Sciatic nerve (tissue), 2 donors: ENCODE measurements around the gene KDM3B. TPM values are rescaled to one million over a fixed set of nuclear protein-coding genes. Genes with fewer than 3 reads are reported as not detected.
"Not testable (repeated sequence)": the region's sequence is repeated elsewhere in the genome, so short reads cannot be mapped to it uniquely, and the experiment has no call there.

Experiments
- ATAC-seq: fragments of 200-7000 bp; cut with Tn5 transposase; one replicate; pipeline ENCODE4 v1.9.1; 2020; ENCODE audit warnings: mild to moderate bottlenecking, moderate library complexity
- DNase-seq: peaks from one replicate; pipeline ENCODE4 v3.0.0-alpha.2; 2020; ENCODE audit warnings: low spot score
- intact Hi-C: fragments of 100-400 bp; cut with DNase I; formaldehyde crosslinking; loops from one replicate; pipeline ENCODE4 v1.14.2; 2022
- total RNA-seq: library from RNA; stranded (reverse); fragmentation: NEBNext Ultra II Directional; extraction: Animal tissue kit (Norgen Biotek cat#: 25700); gene quantifications from one replicate; pipeline ENCODE4 v1.2.1, GENCODE V29; 2021
- donor health status: DM: no; HTN: no; CAD: no.
- donor health status: DM: no; HTN: no; CAD: no.

KDM3B gene
- total RNA-seq = 73.7 TPM

GRCh38 chr5:138352071-138352721, at the start of gene KDM3B:
TSS of gene KDM3B (plus strand) at chr5:138352685. CDS start at chr5:138352796, 111 bp downstream.
- peak; percentile 86 for DNase-seq
- intact Hi-C loops = no loop called here
- peak; percentile 80 for ATAC-seq

DNA sequence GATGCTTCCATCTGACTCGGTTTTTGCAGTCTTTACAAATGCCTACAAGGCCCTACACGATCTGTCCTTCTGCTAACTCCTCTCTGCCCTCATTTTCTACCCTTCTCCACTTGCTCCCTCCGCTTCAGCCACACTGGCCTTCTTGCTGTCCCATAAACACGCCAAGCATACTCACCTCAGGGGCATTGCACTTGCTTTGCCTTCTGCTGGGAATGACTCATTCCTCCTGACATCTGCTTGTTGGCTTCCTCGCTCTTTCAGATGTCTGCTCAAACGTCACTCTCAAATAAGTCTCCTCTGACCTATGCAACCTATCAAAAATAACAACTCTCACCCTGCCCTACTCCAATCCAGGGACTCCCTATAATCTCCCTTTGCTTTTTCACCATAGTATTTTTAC, 49.1 kb upstream of the KDM3B start:
- intact Hi-C loops = no loop called here
- ATAC-seq = no peak
- DNase-seq = no peak

DNA sequence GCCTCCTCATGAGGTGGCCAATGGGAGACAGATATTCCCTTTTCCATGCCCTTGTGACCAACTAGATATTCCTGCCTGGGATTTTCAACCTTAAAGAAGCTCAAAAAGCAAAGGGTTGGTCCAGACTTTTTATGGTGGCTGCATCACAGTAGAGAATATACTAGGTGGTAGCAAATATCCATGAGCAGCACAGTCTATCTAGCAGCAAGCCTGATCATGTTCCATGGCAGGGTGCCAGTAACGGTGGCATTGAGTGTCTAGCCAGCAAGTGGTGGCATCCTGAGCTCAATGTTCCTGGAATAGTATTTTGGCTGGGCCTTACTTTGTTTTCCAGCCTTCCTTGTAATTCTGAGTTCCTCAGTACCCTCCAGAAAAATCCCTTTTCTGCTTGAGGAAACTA, 46.7 kb upstream of the KDM3B start:
- DNase-seq (no peak), ATAC-seq (no peak)
- intact Hi-C loops = no loop called here

- intact Hi-C loops = no loop called here
- DNase-seq = no peak
- no peak for ATAC-seq
Observed at GRCh38 chr5:138315751-138316278, 36.7 kb upstream of the KDM3B start.

- ATAC-seq (no peak), DNase-seq (no peak)
- intact Hi-C loops = no loop called here
Observed at GRCh38 chr5:138316355-138316754, 36.1 kb upstream of the KDM3B start.

DNA sequence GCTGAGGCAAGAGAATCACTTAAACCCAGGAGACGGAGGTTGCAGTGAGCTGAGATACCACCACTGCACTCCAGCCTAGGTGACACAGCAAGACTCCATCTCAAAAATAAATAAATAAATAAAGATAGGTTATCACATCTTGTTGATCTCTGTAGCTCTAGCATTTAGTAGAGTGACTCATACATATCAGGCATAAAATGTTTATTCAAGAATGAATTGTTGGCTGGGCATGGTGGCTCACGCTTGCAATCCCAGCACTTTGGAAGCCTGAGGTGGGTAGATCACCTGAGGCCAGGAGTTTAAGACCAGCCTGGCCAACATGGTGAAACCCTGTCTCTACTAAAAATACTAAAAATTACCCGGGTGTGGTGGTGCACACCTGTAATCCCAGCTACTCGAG, 34.3 kb upstream of the KDM3B start:
- not testable (repeated sequence) for DNase-seq

DNA sequence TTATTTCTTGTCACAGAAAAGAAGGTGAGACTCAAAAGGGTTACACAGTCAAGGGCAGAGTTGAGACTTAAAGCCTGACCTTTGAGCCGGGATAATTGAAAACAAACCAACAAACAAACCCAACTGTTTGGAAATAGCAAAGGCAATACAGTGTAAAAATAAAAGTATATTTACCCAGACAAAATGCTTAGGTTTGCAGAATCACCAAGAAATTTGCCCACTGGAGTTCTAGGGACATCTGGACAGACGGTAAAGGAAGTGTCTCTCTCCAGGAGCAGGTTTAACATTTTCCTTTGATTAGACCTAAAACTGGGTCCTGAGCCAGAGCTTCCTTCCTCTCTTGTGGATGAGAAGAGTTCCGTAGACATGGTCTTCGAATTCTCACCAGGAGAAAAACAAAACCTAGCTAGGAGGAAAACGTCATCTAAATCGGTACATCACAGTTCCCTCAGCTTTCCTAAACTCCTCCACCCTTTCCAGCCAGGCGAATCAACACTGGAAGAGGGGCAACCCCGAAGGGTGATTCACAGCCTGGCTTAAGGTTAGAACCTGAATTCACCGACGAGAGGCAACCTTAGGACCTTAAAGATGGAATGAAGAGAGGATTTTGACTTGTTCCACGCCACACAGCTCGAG, 21.6 kb upstream of the KDM3B start:
- DNase-seq = no peak
- ATAC-seq = no peak
- intact Hi-C loops = no loop called here

More for the DNA sequence above, 34.3 kb upstream of the KDM3B start:
- ATAC-seq, intact Hi-C loops: not testable (repeated sequence)

- ATAC-seq (peak; percentile 100), DNase-seq (peak; percentile 97)
- intact Hi-C loops = no loop called here
Observed at GRCh38 chr5:138331449-138332368, 20.8 kb upstream of the KDM3B start, which contains the start of gene CDC25C. TSS of gene CDC25C (minus strand) at chr5:138331804. CDS start at chr5:138331180, 624 bp downstream.

DNA sequence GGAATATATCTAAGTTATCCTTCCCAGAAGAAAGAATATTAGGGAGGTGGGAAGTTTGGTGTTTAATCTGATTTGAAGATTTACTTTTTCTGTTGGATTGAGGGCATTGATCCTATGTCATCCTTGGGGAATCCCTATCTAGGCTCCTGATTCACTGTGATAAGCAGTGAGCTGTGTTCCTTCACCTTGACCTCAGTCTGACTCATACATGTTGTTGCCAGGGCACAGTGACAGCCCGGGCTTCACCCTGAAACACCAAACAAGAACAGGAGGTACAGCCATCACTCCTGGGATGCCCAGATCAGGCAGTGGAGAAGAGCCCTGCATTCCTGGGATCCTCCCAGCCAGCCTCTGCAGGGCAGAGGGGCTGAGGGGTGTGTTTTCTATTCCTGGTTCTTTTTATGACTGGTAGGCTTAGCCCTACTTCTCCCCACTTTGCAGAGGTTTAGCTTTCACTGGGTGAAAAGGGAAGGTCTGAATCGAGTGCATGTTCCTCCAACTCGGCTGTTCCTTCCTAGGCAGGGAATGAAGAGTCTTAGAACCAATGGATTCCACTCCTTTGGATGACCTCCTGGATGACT, 17.5 kb upstream of the KDM3B start:
- DNase-seq = no peak
- no peak for ATAC-seq
- intact Hi-C loops = no loop called here

DNA sequence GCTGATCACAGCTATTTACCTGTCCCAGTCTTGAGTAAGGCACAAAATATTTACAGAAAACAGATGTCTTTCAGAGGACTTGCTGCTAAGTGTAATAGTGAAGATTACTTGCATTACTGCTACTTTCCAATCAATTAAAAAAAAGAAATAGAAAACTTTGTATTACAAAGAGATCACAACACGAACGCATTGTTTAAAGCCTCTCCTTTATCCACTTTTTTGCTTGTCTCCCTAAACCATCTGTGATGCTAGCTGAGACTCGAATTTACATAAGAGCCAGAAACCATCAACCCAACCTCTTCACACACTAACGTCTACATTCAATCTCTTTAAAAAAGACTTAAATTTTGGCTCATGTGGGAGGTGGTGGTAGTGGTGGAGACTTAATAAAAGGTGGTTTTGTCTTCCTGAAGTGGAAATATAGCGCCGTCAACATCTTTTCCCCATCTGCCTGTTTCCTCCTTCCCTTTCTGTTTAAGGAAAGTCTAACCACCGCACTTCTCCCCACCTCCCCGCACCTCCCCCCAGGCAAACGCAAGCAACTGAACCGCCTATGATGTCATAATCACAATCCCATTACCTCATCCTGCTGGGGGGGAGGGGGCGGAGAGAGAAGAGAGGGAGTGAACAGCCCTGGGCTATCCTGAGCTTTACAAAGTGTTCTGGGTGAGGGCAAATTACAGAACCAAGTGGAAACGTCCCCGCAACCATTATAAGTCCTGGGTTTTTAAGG, 15.4 kb upstream of the KDM3B start:
- ATAC-seq = peak; percentile 84
- intact Hi-C loops = no loop called here
- DNase-seq = peak; percentile 90

- intact Hi-C loops = no loop called here
- DNase-seq = peak; percentile 95
- ATAC-seq = peak; percentile 96
Observed at GRCh38 chr5:138337685-138338410, 14.6 kb upstream of the KDM3B start, which contains the start of gene FAM53C. TSS of gene FAM53C (plus strand) at chr5:138338266. CDS start at chr5:138341336, 3,070 bp downstream.

GRCh38 chr5:138338411-138339090, 13.9 kb upstream of the KDM3B start:
- ATAC-seq = no peak
- intact Hi-C loops = no loop called here

DNA sequence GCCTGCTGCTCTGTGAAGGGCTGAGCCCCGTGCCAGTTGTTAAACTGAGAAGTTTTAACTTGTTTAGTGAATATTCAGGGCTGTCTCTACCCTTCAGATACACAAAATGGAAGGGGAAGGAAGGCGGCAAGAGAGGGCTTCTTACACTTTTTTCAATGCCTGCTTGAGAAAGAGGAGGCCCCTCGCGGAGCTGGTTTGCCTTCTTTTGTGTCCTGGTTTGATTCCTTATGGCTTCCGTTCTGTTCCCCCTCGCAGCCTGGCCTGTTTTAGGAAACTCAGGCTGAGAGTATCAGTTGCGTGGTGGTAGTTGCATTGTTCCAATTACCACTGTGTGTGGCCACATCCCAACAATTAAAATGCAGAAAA, 13.4 kb upstream of the KDM3B start:
- intact Hi-C loops = no loop called here
- DNase-seq (no peak), ATAC-seq (no peak)

More at GRCh38 chr5:138338411-138339090, 13.9 kb upstream of the KDM3B start:
- DNase-seq = no peak

DNA sequence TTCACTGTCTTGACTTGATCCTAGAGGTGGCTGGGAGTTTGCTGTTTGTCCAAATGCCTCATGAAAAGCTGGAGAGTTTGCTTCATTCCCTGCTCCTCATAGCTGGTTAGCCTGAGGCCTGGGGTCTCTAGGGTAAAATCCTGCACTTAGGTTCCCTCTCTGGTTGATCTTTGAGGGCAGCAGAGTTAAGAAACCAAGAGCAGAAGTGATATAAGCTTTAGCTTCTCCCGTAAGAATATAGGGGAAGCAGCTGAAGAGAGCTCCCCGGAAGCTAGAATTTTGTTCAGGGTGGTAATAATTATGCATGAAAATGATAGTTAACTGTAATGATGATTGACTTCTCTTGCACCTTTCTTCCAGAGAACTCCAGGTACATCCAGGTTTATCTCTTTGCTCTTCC, 13.0 kb upstream of the KDM3B start:
- no peak for ATAC-seq
- no peak for DNase-seq
- intact Hi-C loops = no loop called here

DNA sequence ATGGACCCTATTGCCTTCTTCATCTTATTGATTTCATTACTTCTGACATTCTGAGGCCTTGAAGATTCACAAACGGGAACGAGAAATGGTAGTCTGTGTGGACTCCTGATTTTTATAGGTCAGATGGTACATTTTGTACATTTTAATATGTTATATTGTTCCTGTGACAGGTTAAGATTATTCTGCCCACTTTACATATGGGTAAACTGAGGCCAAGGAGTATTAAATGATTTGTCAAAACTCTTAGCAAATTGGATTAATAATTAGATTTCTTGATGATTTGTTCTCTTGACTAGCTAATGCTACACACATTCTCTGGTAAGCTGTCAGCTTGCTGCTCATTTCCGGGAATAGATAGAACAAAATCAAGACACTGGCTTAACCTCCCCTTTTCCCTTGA, 12.5 kb upstream of the KDM3B start:
- ATAC-seq = no peak
- intact Hi-C loops = no loop called here
- DNase-seq = no peak

DNA sequence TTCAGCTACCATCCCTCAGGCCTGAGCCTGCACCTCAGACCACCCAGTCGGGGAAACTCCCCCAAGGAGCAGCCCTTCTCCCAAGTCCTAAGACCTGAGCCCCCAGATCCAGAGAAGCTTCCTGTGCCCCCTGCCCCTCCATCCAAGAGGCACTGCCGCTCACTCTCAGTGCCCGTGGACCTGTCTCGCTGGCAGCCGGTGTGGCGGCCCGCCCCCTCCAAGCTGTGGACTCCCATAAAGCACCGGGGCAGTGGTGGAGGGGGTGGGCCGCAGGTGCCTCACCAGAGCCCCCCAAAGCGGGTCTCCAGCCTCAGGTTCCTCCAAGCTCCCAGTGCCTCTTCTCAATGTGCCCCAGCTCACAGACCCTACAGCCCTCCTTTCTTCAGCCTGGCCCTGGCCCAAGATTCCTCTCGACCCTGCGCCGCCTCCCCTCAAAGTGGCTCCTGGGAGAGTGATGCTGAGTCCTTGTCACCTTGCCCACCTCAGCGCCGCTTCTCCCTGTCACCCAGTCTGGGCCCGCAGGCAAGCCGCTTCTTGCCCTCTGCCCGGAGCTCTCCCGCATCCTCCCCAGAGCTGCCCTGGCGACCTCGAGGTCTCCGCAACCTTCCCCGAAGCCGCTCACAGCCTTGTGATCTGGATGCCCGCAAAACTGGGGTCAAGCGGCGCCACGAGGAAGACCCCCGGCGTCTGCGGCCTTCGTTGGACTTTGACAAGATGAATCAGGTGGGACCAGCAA, 7.4 kb upstream of the KDM3B start:
- DNase-seq (no peak), ATAC-seq (no peak)
- intact Hi-C loops = no loop called here

- DNase-seq = no peak
- intact Hi-C loops = no loop called here
Observed at GRCh38 chr5:138346889-138347288, 5.6 kb upstream of the KDM3B start.

More at GRCh38 chr5:138346889-138347288, 5.6 kb upstream of the KDM3B start:
- no peak for ATAC-seq
